Calu3 (cell line): ENCODE measurements around the gene NEURL2. TPM values are rescaled to one million over a fixed set of nuclear protein-coding genes. Genes with fewer than 3 reads are reported as not detected.
"Not testable (repeated sequence)": the region's sequence is repeated elsewhere in the genome, so short reads cannot be mapped to it uniquely, and the experiment has no call there.

Source experiments
- BruUV-seq: library from RNA; stranded (reverse); fragments of 400-500 nt; replicated peaks from 2 replicates; lab custom pipeline; 2021; lab: Mats Ljungman, UMichigan
- CTCF ChIA-PET: fragments of 300-600 bp; sonication (Branson Sonifier 250); formaldehyde crosslinking; loops from one replicate; lab custom pipeline; 2022; ENCODE audit warnings: antibody characterized with exemption; lab: Charles Lee
- DNase-seq: peaks from one replicate; pipeline ENCODE4 v3.0.0; 2022
- H3K27ac Mint-ChIP-seq: one replicate; pipeline ENCODE4 v1.8.0; 2022; ENCODE audit warnings: mixed read lengths; ENCODE audit not compliant: unreplicated experiment
- H3K27me3 Mint-ChIP-seq: one replicate; pipeline ENCODE4 v1.8.0; 2022; ENCODE audit warnings: mixed read lengths; ENCODE audit not compliant: unreplicated experiment
- H3K36me3 Mint-ChIP-seq: one replicate; pipeline ENCODE4 v1.8.0; 2022; ENCODE audit warnings: mild to moderate bottlenecking, moderate library complexity, mixed read lengths; ENCODE audit not compliant: insufficient read depth, unreplicated experiment
- H3K4me1 Mint-ChIP-seq: one replicate; pipeline ENCODE4 v1.8.0; 2022; ENCODE audit warnings: mild to moderate bottlenecking, low read depth, mixed read lengths; ENCODE audit not compliant: unreplicated experiment
- H3K4me3 Mint-ChIP-seq: one replicate; pipeline ENCODE4 v1.8.0; 2022; ENCODE audit warnings: mild to moderate bottlenecking, low read depth, moderate library complexity, mixed read lengths; ENCODE audit not compliant: unreplicated experiment
- H3K9me3 Mint-ChIP-seq: one replicate; pipeline ENCODE4 v1.8.0; 2022; ENCODE audit warnings: low read depth, mixed read lengths; ENCODE audit not compliant: unreplicated experiment
- CTCF ChIP-seq: fragments of 200-600 bp; IDR thresholded peaks from one replicate; pipeline ENCODE4 v1.8.0; 2022; ENCODE audit warnings: antibody characterized with exemption; ENCODE audit not compliant: unreplicated experiment
- intact Hi-C: fragments of 100-400 bp; cut with micrococcal nuclease; formaldehyde crosslinking; loops from one replicate; pipeline ENCODE4 v1.10.0; 2022; ENCODE audit not compliant: unreplicated experiment
- total RNA-seq: library from RNA; stranded (reverse); gene quantifications from 2 replicates; pipeline ENCODE4 v1.2.3, GENCODE V29; 2022

The NEURL2 gene
- total RNA-seq, 1 experiment from 2014 or later, result 6.8 TPM

GRCh38 chr20:45905505-45906079 is 14.6 kb upstream of the NEURL2 start:
- DNase-seq, result peak; percentile 39
- Mint-ChIP-seq H3K4me3 (no peak overlapping the region), H3K36me3 (peaks cover under 1% of the 10 kb centered on the region), H3K9me3 (no peaks in the 10 kb centered on the region), H3K27me3 (peaks cover 7% of the 10 kb centered on the region), H3K27ac (no peak overlapping the region), H3K4me1 (peaks cover 9% of the 10 kb centered on the region)
- intact Hi-C loops, result no loop called here
- no TSS peak for BruUV-seq
- CTCF ChIA-PET, result interaction anchor here (0.7 to 1.3 kb wide), 4 partner anchors 13 to 64 kb away, joined by 3 read pairs; no protein-coding TSS in a partner anchor
- TF ChIP-seq CTCF, result no peak

- H3K4me1 Mint-ChIP-seq, result peaks cover 9% of the 10 kb centered on the region
- intact Hi-C loops, result no loop called here
- BruUV-seq, result no TSS peak
Measured at GRCh38 chr20:45904583-45905504, 13.8 kb upstream of the NEURL2 start.

GRCh38 chr20:45902199-45902701 is 11.2 kb upstream of the NEURL2 start:
- H3K4me3 Mint-ChIP-seq, result no peak overlapping the region
- DNase-seq, result no peak
- CTCF ChIA-PET, result interaction anchor here (0.6 to 0.8 kb wide), 2 partner anchors 11 to 63 kb away, joined by 3 to 5 read pairs; partner anchors contain the start of genes CTSA and NEURL2
- TF ChIP-seq CTCF, result no peak
- no TSS peak for BruUV-seq
- peaks cover 9% of the 10 kb centered on the region for H3K4me1 Mint-ChIP-seq
- no peak overlapping the region for H3K27ac Mint-ChIP-seq
- H3K9me3 Mint-ChIP-seq, result no peaks in the 10 kb centered on the region
- no peaks in the 10 kb centered on the region for H3K36me3 Mint-ChIP-seq
- H3K27me3 Mint-ChIP-seq, result no peaks in the 10 kb centered on the region
- intact Hi-C loops, result no loop called here

More at GRCh38 chr20:45904583-45905504, 13.8 kb upstream of the NEURL2 start:
- H3K27ac Mint-ChIP-seq, result no peak overlapping the region
- no peak overlapping the region for H3K4me3 Mint-ChIP-seq
- no peaks in the 10 kb centered on the region for H3K36me3 Mint-ChIP-seq
- CTCF ChIA-PET, result interaction anchor here (0.7 to 1.3 kb wide), 5 partner anchors 12 to 65 kb away, joined by 3 read pairs; no protein-coding TSS in a partner anchor
- H3K27me3 Mint-ChIP-seq, result no peaks in the 10 kb centered on the region
- no peaks in the 10 kb centered on the region for H3K9me3 Mint-ChIP-seq
- no peak for DNase-seq
- no peak for TF ChIP-seq CTCF

DNA sequence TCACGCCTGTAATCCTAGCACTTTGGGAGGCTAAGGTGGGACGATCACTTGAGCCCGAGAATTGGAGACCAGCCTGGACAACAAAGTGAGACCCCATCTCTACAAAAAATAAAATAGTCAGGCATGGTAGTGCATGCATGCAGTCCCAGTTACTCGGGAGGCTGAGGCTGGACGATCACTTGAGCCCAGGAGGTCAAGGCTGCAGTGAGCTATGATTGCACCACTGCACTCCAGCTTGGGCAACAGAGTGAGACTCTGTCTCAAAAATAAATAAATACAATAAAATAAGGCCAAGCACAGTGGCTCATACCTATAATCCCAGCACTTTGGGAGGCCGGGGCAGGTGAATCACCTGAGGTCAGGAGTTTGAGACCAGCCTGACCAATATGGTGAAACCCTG is 10.3 kb upstream of the NEURL2 start:
- BruUV-seq, H3K9me3 Mint-ChIP-seq, H3K4me3 Mint-ChIP-seq, H3K27ac Mint-ChIP-seq, intact Hi-C loops, DNase-seq, H3K27me3 Mint-ChIP-seq, H3K36me3 Mint-ChIP-seq, H3K4me1 Mint-ChIP-seq: not testable (repeated sequence)
- CTCF ChIA-PET, result interaction anchor here (0.8 kb wide), 1 partner anchor 10 kb away, joined by 3 read pairs; the partner anchor contains the start of genes CTSA and NEURL2
